ENCODE data around the gene FAM124A. TPM values are rescaled to one million over a fixed set of nuclear protein-coding genes. Genes with fewer than 3 reads are reported as not detected.

Gene FAM124A
- total and polyA plus RNA-seq, 5 donors = 4.2 to 10.7 (median 8.6) TPM

DNA sequence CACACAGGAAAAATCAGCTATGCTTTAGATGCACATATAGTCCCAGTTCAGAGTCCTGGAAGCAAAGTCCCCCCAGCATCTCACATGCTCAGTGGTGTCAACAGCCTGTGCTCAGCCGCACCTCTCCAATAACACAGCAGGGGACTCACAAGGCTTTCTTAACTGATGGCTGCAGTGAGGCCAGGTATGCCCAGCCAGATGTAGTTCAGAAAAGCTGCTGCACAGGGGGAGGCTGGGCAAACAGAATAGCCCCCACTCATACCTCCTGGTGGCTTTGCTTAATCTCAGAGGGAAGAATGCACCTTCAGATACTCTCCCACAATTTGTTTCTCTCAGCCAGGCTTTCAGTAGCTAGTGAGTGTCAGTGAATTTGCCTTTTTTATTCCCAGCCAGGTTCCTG is 33.4 kb downstream of the FAM124A start:
- intact Hi-C loops (cut with DNase I) = no loop called here
- H3K4me1 ChIP-seq (ENCODE audit: control insufficient read depth, insufficient read depth, low read length) = peaks cover 10% of the 10 kb centered on the region
- 67% methylated on average over 1 of the region's 1 CpG for WGBS

DNA sequence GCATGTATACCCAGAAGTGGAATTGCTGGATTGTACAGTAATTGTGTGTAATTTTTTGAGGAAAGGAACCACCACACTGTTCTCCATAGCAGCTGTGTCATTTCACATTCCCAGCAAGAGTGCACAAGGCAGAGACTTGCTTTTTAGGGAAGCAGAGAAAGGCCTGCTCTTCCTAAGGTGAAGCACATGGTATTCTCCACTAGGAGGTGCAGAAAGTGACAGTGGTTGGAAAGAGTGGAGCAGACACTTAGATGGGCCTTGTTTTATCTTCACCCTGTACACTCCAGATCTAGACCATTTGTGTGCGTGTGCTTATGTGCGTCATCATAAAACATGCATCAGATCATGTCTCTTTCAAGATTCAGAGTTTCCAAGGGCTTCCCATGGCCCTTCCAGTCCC is 35.0 kb downstream of the FAM124A start:
- H3K4me1 ChIP-seq (ENCODE audit: control insufficient read depth, insufficient read depth, low read length) = peaks cover 8% of the 10 kb centered on the region
- intact Hi-C loops (cut with DNase I) = no loop called here

More for the DNA sequence above, 33.4 kb downstream of the FAM124A start:
- Histone ChIP-seq H3K4me3 (ENCODE audit: low read length) (no peak overlapping the region), H3K27me3 (ENCODE audit: control insufficient read depth, insufficient read depth) (no peaks in the 10 kb centered on the region), H3K27ac (ENCODE audit: low read length) (no peak overlapping the region), H3K9me3 (ENCODE audit: control insufficient read depth, low read length) (no peaks in the 10 kb centered on the region)
- ATAC-seq = no peak
- DNase-seq = no peak

DNA sequence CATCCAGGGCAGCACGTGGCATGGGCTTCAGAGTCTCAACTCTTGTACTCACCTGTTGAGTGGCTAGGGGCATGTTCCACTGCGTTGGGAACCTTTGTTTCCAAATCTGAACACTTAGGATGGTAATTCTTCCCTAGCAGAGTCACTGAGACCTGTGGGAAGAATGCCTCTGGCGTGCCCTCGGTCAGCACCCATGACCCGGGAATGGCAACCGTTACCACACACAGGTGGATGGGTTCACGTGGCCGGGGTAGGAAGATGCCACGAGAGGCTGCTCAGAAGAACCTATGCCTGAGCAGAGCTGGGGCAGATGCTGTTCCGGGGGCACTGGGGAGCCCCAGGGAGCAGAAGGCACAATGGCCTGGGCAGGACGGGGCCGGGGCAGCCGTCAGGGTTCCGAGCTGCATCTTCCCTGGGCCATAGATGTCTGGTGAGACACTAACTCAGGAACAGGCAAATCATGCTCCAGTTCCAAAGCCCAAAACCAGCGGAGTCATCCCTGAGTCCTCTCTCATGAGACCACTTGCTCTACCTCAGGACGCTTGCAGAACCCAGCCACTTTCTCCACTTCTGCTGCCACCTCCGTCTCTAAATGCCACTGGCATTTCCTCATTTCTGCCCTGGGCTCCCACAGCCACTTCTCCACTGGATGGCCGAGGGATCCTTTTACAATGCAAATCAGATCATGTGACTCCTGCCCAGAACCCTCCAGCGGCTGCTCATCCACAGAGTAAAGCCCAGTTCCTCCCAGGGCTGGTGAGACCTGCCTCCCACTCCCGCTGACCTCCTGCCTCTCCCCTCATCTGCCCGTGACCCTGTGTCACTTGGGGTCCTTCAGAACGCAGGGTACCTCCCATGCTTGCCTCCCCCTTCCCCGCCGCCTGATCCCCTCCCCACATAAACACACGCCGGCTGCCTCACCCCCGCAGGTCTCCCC is 36.7 kb downstream of the FAM124A start:
- 83% methylated on average over 27 of the region's 27 CpGs for WGBS
- Histone ChIP-seq H3K9me3 (ENCODE audit: control insufficient read depth, low read length) (no peaks in the 10 kb centered on the region), H3K27me3 (ENCODE audit: control insufficient read depth, insufficient read depth) (no peaks in the 10 kb centered on the region), H3K4me1 (ENCODE audit: control insufficient read depth, insufficient read depth, low read length) (peaks cover 11% of the 10 kb centered on the region), H3K27ac (ENCODE audit: low read length) (peak overlapping the region; percentile 2), H3K4me3 (ENCODE audit: low read length) (no peak overlapping the region)
- DNase-seq (no peak), ATAC-seq (peak; percentile 40 to 48)
- intact Hi-C loops (cut with DNase I) = no loop called here

More for the DNA sequence above, 35.0 kb downstream of the FAM124A start:
- Histone ChIP-seq H3K27ac (ENCODE audit: low read length) (no peak overlapping the region), H3K9me3 (ENCODE audit: control insufficient read depth, low read length) (no peaks in the 10 kb centered on the region), H3K27me3 (ENCODE audit: control insufficient read depth, insufficient read depth) (no peaks in the 10 kb centered on the region), H3K4me3 (ENCODE audit: low read length) (no peak overlapping the region)
- 96% methylated on average over 2 of the region's 2 CpGs for WGBS
- DNase-seq (no peak), ATAC-seq (no peak)

DNA sequence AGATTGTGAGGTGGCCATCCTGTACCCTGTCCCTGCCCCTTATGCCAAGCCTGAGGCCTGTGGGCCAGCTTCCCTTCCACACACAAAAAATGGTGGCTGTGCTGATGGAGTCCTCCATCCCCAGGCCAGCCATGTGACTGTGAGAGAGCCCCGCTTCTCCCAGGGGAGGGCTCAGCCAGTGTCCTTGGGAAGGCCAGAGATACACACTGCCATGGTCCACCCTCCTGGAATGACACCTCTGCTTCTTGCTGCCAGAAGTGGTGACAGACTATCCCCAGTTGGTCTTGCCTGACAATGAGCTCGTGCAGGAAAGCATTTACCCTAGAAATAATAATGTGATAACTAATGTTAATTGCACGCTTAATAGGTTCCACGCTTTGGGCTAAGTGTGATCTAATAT is 38.0 kb downstream of the FAM124A start:
- WGBS = 72% methylated on average over 4 of the region's 4 CpGs
- Histone ChIP-seq H3K9me3 (ENCODE audit: control insufficient read depth, low read length) (no peaks in the 10 kb centered on the region), H3K27ac (ENCODE audit: low read length) (peak overlapping the region; percentile 2), H3K4me3 (ENCODE audit: low read length) (no peak overlapping the region), H3K27me3 (ENCODE audit: control insufficient read depth, insufficient read depth) (no peaks in the 10 kb centered on the region), H3K4me1 (ENCODE audit: control insufficient read depth, insufficient read depth, low read length) (peaks cover 11% of the 10 kb centered on the region)
- intact Hi-C loops (cut with DNase I) = no loop called here
- ATAC-seq (peak in 1 of 2 donors; percentile 69), DNase-seq (no peak)

DNA sequence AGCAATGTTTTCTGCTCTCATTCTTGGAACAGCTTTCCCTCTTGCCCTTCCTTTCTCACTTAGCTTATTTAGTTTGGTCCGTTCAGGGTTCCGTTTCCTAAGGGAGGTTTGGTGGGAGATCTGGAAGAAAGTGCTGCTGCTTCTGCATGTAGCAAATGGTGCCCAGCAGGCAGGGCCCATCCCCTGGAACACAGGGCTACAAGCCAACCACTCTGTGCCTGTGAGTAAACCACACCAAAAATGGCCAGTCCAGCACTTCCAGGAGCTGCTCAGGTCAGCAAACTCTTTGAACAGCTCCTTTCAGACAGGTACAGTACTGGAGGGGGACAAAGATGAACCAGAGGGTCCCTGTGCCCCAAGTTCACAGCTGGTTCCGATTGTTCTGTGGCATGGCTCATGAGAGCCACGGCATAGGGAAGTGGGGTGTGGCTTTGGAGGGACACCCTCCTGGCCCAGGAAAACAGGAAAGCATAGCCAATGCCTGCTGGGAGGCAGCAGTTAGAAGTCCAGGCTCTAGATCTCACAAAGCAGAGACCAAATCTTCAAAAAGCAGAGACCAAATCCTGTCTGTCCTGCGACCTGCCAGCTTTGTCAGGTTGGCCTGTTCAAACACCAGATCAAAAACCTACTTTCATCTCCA is 39.5 kb downstream of the FAM124A start:
- ATAC-seq = peak in 1 of 2 donors; percentile 51
- H3K9me3 ChIP-seq (ENCODE audit: control insufficient read depth, low read length) = no peaks in the 10 kb centered on the region
- peaks cover 11% of the 10 kb centered on the region for H3K4me1 ChIP-seq (ENCODE audit: control insufficient read depth, insufficient read depth, low read length)
- WGBS = 62% methylated on average over 5 of the region's 5 CpGs
- DNase-seq = no peak
- intact Hi-C loops (cut with DNase I) = no loop called here
- H3K27me3 ChIP-seq (ENCODE audit: control insufficient read depth, insufficient read depth) = no peaks in the 10 kb centered on the region
- peak overlapping the region; percentile 39 for H3K27ac ChIP-seq (ENCODE audit: low read length)
- H3K4me3 ChIP-seq (ENCODE audit: low read length) = no peak overlapping the region

DNA sequence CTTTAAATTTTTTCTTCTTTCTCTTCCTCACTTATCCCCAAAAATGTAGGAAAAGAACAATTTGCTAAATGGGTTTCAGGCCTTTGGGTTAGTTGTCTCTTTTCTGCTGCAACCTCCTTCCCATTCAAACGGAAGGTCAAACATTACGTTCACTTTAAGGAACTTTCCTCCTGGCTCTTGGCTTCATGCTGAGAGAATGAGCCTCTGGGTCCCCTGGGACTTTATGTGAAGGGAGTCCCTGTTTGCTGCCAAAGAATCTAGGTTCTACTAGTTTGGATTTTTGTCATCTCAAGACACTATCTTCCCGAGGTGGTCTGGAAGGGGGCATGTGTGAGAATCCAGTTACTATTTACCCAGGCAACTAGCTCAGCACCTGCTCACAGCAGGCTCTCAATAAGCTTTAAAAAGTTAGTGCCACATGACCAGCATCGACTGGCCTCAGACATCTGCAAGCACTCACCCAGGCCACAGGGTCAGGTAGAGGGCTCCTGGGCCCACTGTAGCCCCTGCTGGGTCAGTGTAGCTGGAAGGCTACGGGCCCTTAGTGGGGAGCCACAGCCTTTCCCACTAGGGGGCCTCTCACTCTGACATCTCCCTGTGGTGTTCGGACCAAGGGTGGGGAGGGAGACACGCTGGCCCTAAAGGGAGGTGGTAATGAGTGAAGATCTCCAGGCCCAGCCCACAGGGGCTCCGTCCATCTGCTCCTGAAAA is 40.5 kb downstream of the FAM124A start:
- DNase-seq (no peak), ATAC-seq (peak; percentile 18 to 27)
- intact Hi-C loops (cut with DNase I) = no loop called here
- H3K27ac ChIP-seq (ENCODE audit: low read length) = no peak overlapping the region
- peaks cover 11% of the 10 kb centered on the region for H3K4me1 ChIP-seq (ENCODE audit: control insufficient read depth, insufficient read depth, low read length)
- WGBS = 58% methylated on average over 8 of the region's 8 CpGs
- no peak overlapping the region for H3K4me3 ChIP-seq (ENCODE audit: low read length)
- H3K27me3 ChIP-seq (ENCODE audit: control insufficient read depth, insufficient read depth) = no peaks in the 10 kb centered on the region
- no peaks in the 10 kb centered on the region for H3K9me3 ChIP-seq (ENCODE audit: control insufficient read depth, low read length)

DNA sequence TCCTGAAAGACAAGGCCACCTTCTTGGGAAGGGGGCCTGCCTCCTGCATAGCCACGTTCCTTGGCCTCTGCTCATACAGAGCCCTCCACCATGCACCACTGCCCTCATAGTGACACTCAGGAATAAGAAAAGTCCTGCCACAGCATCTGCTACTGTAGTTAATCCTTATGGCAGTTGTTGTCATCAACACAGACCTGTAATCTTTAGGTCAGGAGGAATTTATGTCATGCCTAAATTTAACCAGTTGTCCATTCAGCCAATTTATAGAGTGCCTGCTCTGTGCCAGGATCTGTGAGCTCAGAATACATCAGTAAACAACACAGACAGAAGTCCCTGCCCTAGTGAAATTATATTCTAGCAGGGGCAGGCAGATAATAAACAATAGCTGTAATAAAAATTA is 44.4 kb downstream of the FAM124A start:
- 48% methylated on average over 1 of the region's 1 CpG for WGBS
- Histone ChIP-seq H3K4me3 (ENCODE audit: low read length) (no peak overlapping the region), H3K27me3 (ENCODE audit: control insufficient read depth, insufficient read depth) (no peaks in the 10 kb centered on the region), H3K4me1 (ENCODE audit: control insufficient read depth, insufficient read depth, low read length) (peaks cover 6% of the 10 kb centered on the region), H3K27ac (ENCODE audit: low read length) (peak overlapping the region; percentile 42), H3K9me3 (ENCODE audit: control insufficient read depth, low read length) (no peaks in the 10 kb centered on the region)
- ATAC-seq (no peak), DNase-seq (no peak)
- intact Hi-C loops (cut with DNase I) = no loop called here

DNA sequence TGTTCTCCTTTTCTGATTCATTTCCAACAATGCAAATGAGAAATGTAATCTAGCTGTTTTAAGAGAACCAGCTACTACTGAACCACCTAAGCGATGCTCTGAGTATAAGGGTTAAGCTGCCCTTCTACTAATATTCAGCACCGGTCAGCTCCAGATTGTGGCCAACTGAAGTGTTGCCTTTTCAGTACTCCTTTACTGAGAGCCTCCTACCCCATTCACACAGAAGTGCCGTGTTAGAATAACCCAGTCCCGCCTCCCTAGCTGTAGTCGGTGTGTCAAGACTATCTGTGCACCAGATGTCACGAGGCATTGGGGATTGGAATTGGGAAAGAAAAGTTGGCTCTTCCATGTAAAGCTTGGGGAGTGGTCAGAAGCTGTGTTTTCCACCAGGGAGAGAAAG is 45.4 kb downstream of the FAM124A start:
- intact Hi-C loops (cut with DNase I) = no loop called here
- ATAC-seq (peak in 1 of 2 donors; percentile 54), DNase-seq (no peak)
- Histone ChIP-seq H3K27me3 (ENCODE audit: control insufficient read depth, insufficient read depth) (no peaks in the 10 kb centered on the region), H3K4me1 (ENCODE audit: control insufficient read depth, insufficient read depth, low read length) (peaks cover 5% of the 10 kb centered on the region), H3K9me3 (ENCODE audit: control insufficient read depth, low read length) (no peaks in the 10 kb centered on the region), H3K4me3 (ENCODE audit: low read length) (no peak overlapping the region), H3K27ac (ENCODE audit: low read length) (no peak overlapping the region)
- 70% methylated on average over 6 of the region's 6 CpGs for WGBS

DNA sequence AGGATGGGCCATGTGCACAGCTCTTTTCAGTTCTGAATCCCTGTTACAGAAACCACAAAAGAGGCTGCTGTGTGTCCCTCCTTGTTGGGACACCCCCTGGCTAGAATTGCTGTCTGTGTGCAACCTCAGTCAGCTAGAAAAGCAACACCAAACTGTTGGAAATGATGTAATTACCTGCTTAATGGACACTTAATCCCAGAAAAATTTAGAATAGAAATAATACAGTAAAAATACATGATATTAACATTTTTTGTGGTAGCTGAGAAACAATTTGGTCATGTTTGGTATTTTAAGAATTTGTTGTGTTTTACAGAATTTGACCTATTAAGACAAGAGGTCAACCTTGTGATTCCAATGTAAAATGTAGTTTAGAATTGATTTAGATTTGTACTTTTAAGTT is 46.8 kb downstream of the FAM124A start:
- Histone ChIP-seq H3K9me3 (ENCODE audit: control insufficient read depth, low read length) (no peaks in the 10 kb centered on the region), H3K4me1 (ENCODE audit: control insufficient read depth, insufficient read depth, low read length) (peaks cover 3% of the 10 kb centered on the region), H3K4me3 (ENCODE audit: low read length) (no peak overlapping the region), H3K27ac (ENCODE audit: low read length) (no peak overlapping the region), H3K27me3 (ENCODE audit: control insufficient read depth, insufficient read depth) (no peaks in the 10 kb centered on the region)
- ATAC-seq (no peak), DNase-seq (no peak)
- intact Hi-C loops (cut with DNase I) = no loop called here

DNA sequence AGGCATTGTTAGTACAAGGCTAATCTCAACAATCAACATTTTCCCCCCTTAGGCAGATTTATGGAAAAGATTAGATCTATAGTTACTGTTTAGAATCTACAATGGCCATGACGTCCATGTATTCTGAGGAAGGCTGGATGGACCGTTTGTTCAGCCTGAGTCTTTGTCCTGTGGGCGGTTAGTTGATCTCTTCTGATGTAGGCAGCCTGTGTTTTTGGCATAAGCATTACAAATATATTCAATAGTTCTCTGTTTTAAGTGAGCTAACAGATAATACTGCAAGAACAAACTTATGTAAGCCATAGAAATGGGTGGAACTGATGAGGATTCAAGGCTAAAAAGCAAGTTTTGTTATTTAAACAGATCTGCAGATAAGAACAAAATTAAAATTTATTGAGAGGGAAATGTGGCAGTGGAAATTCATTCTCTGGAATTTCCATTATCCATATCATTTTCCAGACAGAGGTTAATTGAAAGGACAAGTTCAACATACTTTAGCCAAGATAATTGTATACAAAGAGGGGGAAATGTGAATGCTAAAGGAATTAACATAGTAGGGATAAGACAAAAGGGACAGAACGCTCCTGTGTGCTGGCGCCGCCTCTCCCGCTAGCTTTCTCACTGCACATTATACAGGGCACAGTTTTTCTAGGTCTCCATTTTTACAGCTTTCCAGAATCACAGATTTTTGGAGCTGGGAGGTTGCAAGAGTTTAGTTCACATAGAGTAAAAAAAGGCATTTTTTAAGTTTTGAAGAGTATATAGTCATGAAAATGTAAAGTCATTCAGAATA is 48.6 kb downstream of the FAM124A start:
- no peak for ATAC-seq
- Histone ChIP-seq H3K4me1 (ENCODE audit: control insufficient read depth, insufficient read depth, low read length) (peaks cover 3% of the 10 kb centered on the region), H3K4me3 (ENCODE audit: low read length) (no peak overlapping the region), H3K9me3 (ENCODE audit: control insufficient read depth, low read length) (no peaks in the 10 kb centered on the region), H3K27me3 (ENCODE audit: control insufficient read depth, insufficient read depth) (no peaks in the 10 kb centered on the region), H3K27ac (ENCODE audit: low read length) (no peak overlapping the region)
- DNase-seq = no peak
- WGBS = 79% methylated on average over 7 of the region's 7 CpGs
- intact Hi-C loops (cut with DNase I) = no loop called here
